Mesendoderm (in vitro differentiated cells): ENCODE measurements around the gene CRIP3.

Source experiments
- DNase-seq: peaks from one replicate; pipeline ENCODE4 v3.0.0; 2013
- H2AK5ac ChIP-seq: 2 replicates; pipeline ENCODE4 v1.6.1; 2013; ENCODE audit warnings: low read length, inconsistent platforms
- H2BK120ac ChIP-seq: 2 replicates; pipeline ENCODE4 v1.6.1; 2013; ENCODE audit warnings: low read depth, mild to moderate bottlenecking, low read length, moderate library complexity, mixed read lengths
- H2BK15ac ChIP-seq: replicated peaks from 2 replicates; pipeline ENCODE4 v1.6.1; 2013; ENCODE audit warnings: low read depth, mild to moderate bottlenecking, moderate library complexity
- H2BK5ac ChIP-seq: 2 replicates; pipeline ENCODE4 v1.6.1; 2013; ENCODE audit warnings: low read length, inconsistent platforms
- H3K18ac ChIP-seq: 2 replicates; pipeline ENCODE4 v1.6.1; 2013; ENCODE audit warnings: mild to moderate bottlenecking, low read length, mixed read lengths
- H3K23ac ChIP-seq: one replicate; pipeline ENCODE4 v1.6.1; 2013; ENCODE audit warnings: low read length
- H3K27ac ChIP-seq: 2 replicates; pipeline ENCODE4 v1.5.1; 2013; ENCODE audit warnings: low read depth, mild to moderate bottlenecking, inconsistent platforms, low read length, moderate library complexity
- H3K27me3 ChIP-seq: 2 replicates; pipeline ENCODE4 v1.6.1; 2013; ENCODE audit warnings: low read length, control low read depth, mild to moderate bottlenecking, inconsistent platforms; ENCODE audit not compliant: insufficient read depth, poor library complexity
- H3K36me3 ChIP-seq: 2 replicates; pipeline ENCODE4 v1.6.1; 2013; ENCODE audit warnings: low read length, inconsistent platforms; ENCODE audit not compliant: control insufficient read depth, insufficient read depth
- H3K4ac ChIP-seq: one replicate; pipeline ENCODE4 v1.6.1; 2013; ENCODE audit warnings: low read depth, mild to moderate bottlenecking, low read length, moderate library complexity
- H3K4me1 ChIP-seq: 2 replicates; pipeline ENCODE4 v1.6.1; 2013; ENCODE audit warnings: low read depth, low read length, inconsistent platforms; ENCODE audit not compliant: control insufficient read depth
- H3K4me2 ChIP-seq: 2 replicates; pipeline ENCODE4 v1.6.1; 2013; ENCODE audit warnings: low read length
- H3K4me3 ChIP-seq: 2 replicates; pipeline ENCODE4 v1.5.1; 2013; ENCODE audit warnings: mild to moderate bottlenecking, low read length
- H3K56ac ChIP-seq: one replicate; pipeline ENCODE4 v1.6.1; 2013; ENCODE audit warnings: low read length
- H3K79me1 ChIP-seq: 2 replicates; pipeline ENCODE4 v1.6.1; 2013; ENCODE audit warnings: low read length, inconsistent platforms
- H3K79me2 ChIP-seq: 2 replicates; pipeline ENCODE4 v1.6.1; 2013; ENCODE audit warnings: mild to moderate bottlenecking, low read length; ENCODE audit not compliant: control insufficient read depth, insufficient read depth
- H3K9ac ChIP-seq: 2 replicates; pipeline ENCODE4 v1.6.1; 2013; ENCODE audit warnings: low read length, inconsistent platforms
- H4K5ac ChIP-seq: one replicate; pipeline ENCODE4 v1.6.1; 2013; ENCODE audit warnings: low read length
- H4K8ac ChIP-seq: one replicate; pipeline ENCODE4 v1.6.1; 2013; ENCODE audit warnings: low read depth, mild to moderate bottlenecking, control low read depth, low read length, moderate library complexity
- WGBS: extraction: QIAGEN DNeasy Blood & Tissue Kit; methylation state at CpG from one replicate; pipeline ENCODE4 v1.1.7; 2013; ENCODE audit warnings: low lambda C conversion rate, missing lambda C conversion rate; ENCODE audit not compliant: insufficient coverage; ENCODE audit errors: extremely low coverage; 5-methylcytosine and 5-hydroxymethylcytosine counted together

CRIP3 gene

GRCh38 chr6:43286456-43286979, 22.1 kb downstream of the CRIP3 start:
- H3K23ac ChIP-seq = no peak overlapping the region
- H3K56ac ChIP-seq = no peak overlapping the region
- no peak overlapping the region for H4K5ac ChIP-seq
- no peak overlapping the region for H3K27ac ChIP-seq
- no peak overlapping the region for H3K18ac ChIP-seq
- H3K36me3 ChIP-seq = no peaks in the 10 kb centered on the region
- no peak overlapping the region for H2BK5ac ChIP-seq
- no peak overlapping the region for H3K4ac ChIP-seq
- H2BK120ac ChIP-seq = no peak overlapping the region
- peaks cover 2% of the 10 kb centered on the region for H3K27me3 ChIP-seq
- no peak for DNase-seq
- no peak overlapping the region for H2AK5ac ChIP-seq
- H2BK15ac ChIP-seq = no peak overlapping the region
- no peaks in the 10 kb centered on the region for H3K4me1 ChIP-seq
- WGBS = no CpG with 5 or more reads among the region's 6 CpGs
- no peaks in the 10 kb centered on the region for H3K79me2 ChIP-seq
- no peak overlapping the region for H3K9ac ChIP-seq
- H3K4me2 ChIP-seq = no peak overlapping the region
- H4K8ac ChIP-seq = no peak overlapping the region
- H3K4me3 ChIP-seq = no peak overlapping the region
- no peaks in the 10 kb centered on the region for H3K79me1 ChIP-seq

- no peak overlapping the region for H3K4me2 ChIP-seq
- H3K36me3 ChIP-seq = no peaks in the 10 kb centered on the region
- H3K4me3 ChIP-seq = no peak overlapping the region
- H3K79me1 ChIP-seq = no peaks in the 10 kb centered on the region
- H3K18ac ChIP-seq = no peak overlapping the region
- no peak overlapping the region for H3K27ac ChIP-seq
- no CpG with 5 or more reads among the region's 5 CpGs for WGBS
- H4K8ac ChIP-seq = no peak overlapping the region
- DNase-seq = no peak
- no peak overlapping the region for H2BK120ac ChIP-seq
- H3K23ac ChIP-seq = no peak overlapping the region
- H4K5ac ChIP-seq = no peak overlapping the region
- no peak overlapping the region for H2BK5ac ChIP-seq
- H3K79me2 ChIP-seq = no peaks in the 10 kb centered on the region
- peak overlapping the region; percentile 85 for H3K56ac ChIP-seq
- H3K4me1 ChIP-seq = no peaks in the 10 kb centered on the region
- no peak overlapping the region for H2BK15ac ChIP-seq
- H3K4ac ChIP-seq = no peak overlapping the region
- H2AK5ac ChIP-seq = no peak overlapping the region
- H3K9ac ChIP-seq = no peak overlapping the region
- peaks cover 2% of the 10 kb centered on the region for H3K27me3 ChIP-seq
These were observed 22.8 kb downstream of the CRIP3 start for GRCh38 chr6:43285832-43286231.

GRCh38 chr6:43284991-43285781, 23.4 kb downstream of the CRIP3 start:
- peak overlapping the region; percentile 28 for H3K18ac ChIP-seq
- no peak overlapping the region for H3K23ac ChIP-seq
- peak overlapping the region; percentile 66 for H3K9ac ChIP-seq
- H3K79me2 ChIP-seq = no peaks in the 10 kb centered on the region
- no peak overlapping the region for H2AK5ac ChIP-seq
- H2BK5ac ChIP-seq = no peak overlapping the region
- H3K79me1 ChIP-seq = no peaks in the 10 kb centered on the region
- H4K5ac ChIP-seq = no peak overlapping the region
- H4K8ac ChIP-seq = no peak overlapping the region
- no peaks in the 10 kb centered on the region for H3K36me3 ChIP-seq
- H3K4ac ChIP-seq = peak overlapping the region; percentile 59
- no peak overlapping the region for H2BK15ac ChIP-seq
- H3K27me3 ChIP-seq = peaks cover 2% of the 10 kb centered on the region
- no peak overlapping the region for H3K4me3 ChIP-seq
- H2BK120ac ChIP-seq = no peak overlapping the region
- peak overlapping the region; percentile 46 for H3K4me2 ChIP-seq
- WGBS = no CpG with 5 or more reads among the region's 83 CpGs
- no peak overlapping the region for H3K27ac ChIP-seq
- H3K56ac ChIP-seq = peak overlapping the region; percentile 85
- H3K4me1 ChIP-seq = no peaks in the 10 kb centered on the region
- no peak for DNase-seq

- H3K4me2 ChIP-seq = no peak overlapping the region
- no peaks in the 10 kb centered on the region for H3K79me2 ChIP-seq
- H2BK15ac ChIP-seq = no peak overlapping the region
- no peak overlapping the region for H3K4ac ChIP-seq
- no peak overlapping the region for H3K56ac ChIP-seq
- no peak overlapping the region for H3K4me3 ChIP-seq
- H4K8ac ChIP-seq = no peak overlapping the region
- H3K18ac ChIP-seq = no peak overlapping the region
- H3K36me3 ChIP-seq = no peaks in the 10 kb centered on the region
- H3K27me3 ChIP-seq = peaks cover 2% of the 10 kb centered on the region
- no CpG with 5 or more reads among the region's 27 CpGs for WGBS
- DNase-seq = no peak
- H2BK5ac ChIP-seq = no peak overlapping the region
- no peak overlapping the region for H3K9ac ChIP-seq
- no peak overlapping the region for H2AK5ac ChIP-seq
- H4K5ac ChIP-seq = no peak overlapping the region
- H3K27ac ChIP-seq = no peak overlapping the region
- no peak overlapping the region for H3K23ac ChIP-seq
- no peaks in the 10 kb centered on the region for H3K4me1 ChIP-seq
- no peak overlapping the region for H2BK120ac ChIP-seq
- no peaks in the 10 kb centered on the region for H3K79me1 ChIP-seq
These were observed 24.7 kb downstream of the CRIP3 start for GRCh38 chr6:43283905-43284304.

- no peak overlapping the region for H4K5ac ChIP-seq
- H3K4me3 ChIP-seq = no peak overlapping the region
- no peak overlapping the region for H3K27ac ChIP-seq
- no peak for DNase-seq
- peaks cover 2% of the 10 kb centered on the region for H3K27me3 ChIP-seq
- no peak overlapping the region for H3K4me2 ChIP-seq
- no peak overlapping the region for H3K18ac ChIP-seq
- H2BK15ac ChIP-seq = no peak overlapping the region
- H3K56ac ChIP-seq = no peak overlapping the region
- no peak overlapping the region for H2BK120ac ChIP-seq
- H3K4me1 ChIP-seq = peaks cover 3% of the 10 kb centered on the region
- H3K36me3 ChIP-seq = no peaks in the 10 kb centered on the region
- H3K9ac ChIP-seq = no peak overlapping the region
- H4K8ac ChIP-seq = no peak overlapping the region
- no peaks in the 10 kb centered on the region for H3K79me2 ChIP-seq
- no peaks in the 10 kb centered on the region for H3K79me1 ChIP-seq
- no peak overlapping the region for H3K4ac ChIP-seq
- no peak overlapping the region for H2BK5ac ChIP-seq
- H3K23ac ChIP-seq = no peak overlapping the region
- no CpG with 5 or more reads among the region's 18 CpGs for WGBS
- no peak overlapping the region for H2AK5ac ChIP-seq
These were observed 25.1 kb downstream of the CRIP3 start for GRCh38 chr6:43283514-43283901.
